GM21423 (cell line): ENCODE results near the gene MAFB.
A peak's percentile ranks its signal among the peaks of the same experiment; 100 is the strongest.

ENCODE experiments used
- ATAC-seq: cut with Tn5 transposase; IDR thresholded peaks from one replicate; pipeline ENCODE4 v1.9.1; 2021; ENCODE audit warnings: mild to moderate bottlenecking, moderate library complexity; ENCODE audit not compliant: unreplicated experiment

MAFB gene

GRCh38 chr20:40703975-40704530 is 15.0 kb upstream of the MAFB start:
- ATAC-seq: no peak

- no peak for ATAC-seq
Observed at GRCh38 chr20:40702504-40702903, 13.5 kb upstream of the MAFB start.

GRCh38 chr20:40698744-40699143 is 9.7 kb upstream of the MAFB start:
- no peak for ATAC-seq

- no peak for ATAC-seq
Observed at GRCh38 chr20:40698281-40698680, 9.2 kb upstream of the MAFB start.

DNA sequence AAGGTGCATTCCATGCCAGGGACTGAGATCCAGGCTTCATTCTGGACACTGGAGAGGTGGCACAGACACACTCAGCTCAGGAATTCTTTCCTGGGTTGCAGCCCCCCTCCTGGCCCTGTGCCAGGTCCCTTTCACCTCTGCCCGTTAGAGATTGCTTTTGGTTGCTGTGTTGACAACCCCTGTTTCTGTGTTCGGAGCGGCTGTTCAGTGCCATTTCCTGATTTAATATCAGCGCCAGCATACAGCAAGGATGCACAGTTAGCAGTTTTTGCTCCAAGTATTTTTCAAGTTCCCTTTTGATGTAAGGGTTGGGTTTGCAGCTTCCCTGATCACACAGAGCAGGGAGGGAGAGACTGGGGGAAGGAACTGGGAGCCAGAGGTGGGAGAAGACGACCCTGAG is 8.5 kb upstream of the MAFB start:
- no peak for ATAC-seq

GRCh38 chr20:40695214-40695613 is 6.2 kb upstream of the MAFB start:
- no peak for ATAC-seq

DNA sequence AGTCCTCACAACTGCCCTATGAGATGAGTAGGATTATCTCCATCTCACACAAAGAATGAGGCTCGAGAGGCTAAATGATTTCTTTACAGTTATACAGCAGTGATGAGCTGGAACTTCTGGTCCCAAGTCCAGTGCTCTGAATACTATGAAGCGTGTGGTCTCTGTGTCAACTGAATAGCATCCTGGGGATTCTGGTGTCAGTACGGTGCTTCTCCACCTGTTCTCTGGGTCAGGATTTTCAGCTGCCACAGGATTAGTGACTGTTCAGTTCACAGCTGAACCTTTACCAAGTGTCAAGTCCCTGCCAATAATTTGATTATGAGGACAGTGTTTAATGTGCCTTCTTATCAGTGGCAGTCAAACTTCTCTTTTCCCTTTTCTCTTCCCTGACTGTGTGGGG is 5.2 kb upstream of the MAFB start:
- no peak for ATAC-seq

GRCh38 chr20:40692240-40693011 is 3.4 kb upstream of the MAFB start:
- no peak for ATAC-seq

DNA sequence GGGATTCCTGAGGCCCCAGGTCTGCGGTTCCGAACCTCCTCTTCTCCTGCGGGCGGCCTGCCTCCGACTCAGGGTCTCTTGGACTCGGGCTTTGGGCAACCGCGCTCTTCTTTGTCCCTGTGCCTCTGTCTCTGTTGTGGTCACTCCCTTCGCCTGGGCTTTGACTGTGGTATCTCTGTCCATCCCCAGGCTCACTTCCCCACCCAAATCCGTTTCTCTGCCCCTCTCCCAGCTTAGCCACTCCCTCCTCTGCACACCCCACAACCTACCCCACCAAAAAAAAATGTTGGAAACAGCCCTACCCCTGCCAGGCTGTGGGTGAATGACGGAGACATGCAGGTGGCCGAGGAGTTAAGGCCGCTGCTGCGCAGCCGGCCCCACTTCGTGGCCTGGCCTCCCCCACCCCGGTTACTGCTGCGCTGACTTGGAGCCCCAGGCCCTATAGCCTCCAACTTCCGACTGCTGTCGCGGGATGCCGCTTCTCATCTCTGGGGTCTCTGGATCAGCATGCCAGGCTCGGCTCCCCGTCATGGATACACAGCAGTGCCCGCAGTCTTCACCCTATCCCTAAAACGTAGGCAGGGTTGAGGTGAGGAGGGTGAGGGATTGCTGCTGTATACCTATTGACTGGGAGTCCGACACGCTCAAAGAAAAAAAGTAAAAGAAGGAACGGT is 2.7 kb upstream of the MAFB start:
- no peak for ATAC-seq

DNA sequence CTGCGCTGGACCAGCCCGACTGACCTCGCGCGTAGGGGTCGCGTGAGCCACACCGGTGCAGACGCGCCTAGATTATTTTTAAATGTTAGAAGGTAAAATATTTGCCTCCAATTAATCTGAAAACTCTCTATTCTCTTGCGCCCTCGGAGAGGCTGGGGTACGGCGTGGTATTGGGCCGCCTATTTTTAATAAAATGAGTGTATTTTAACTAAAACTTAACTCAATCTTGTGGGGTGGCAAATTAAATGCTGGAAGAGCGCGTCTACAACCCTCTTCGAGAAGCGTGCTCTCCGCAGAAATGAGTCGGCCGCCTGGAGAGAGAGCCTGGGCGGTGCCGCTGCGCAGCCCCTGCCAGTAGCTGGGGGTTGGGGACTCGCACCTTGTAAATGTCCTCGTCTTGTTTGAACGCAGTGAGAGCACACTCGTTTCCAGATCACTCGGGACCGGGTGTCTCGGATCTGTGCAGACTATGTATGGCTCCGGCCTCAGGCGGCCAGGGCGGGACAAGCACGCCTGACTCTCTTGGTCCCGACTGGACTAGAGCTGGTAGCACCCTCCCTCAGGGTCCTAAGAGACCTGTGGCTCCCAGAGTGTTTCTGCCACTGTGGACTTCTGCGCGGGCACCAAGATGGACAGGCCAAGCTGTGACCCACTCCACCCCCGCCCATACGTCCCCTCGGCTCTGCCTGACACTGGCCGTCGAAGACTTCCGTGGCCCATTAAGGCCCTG is 2.0 kb upstream of the MAFB start:
- no peak for ATAC-seq

DNA sequence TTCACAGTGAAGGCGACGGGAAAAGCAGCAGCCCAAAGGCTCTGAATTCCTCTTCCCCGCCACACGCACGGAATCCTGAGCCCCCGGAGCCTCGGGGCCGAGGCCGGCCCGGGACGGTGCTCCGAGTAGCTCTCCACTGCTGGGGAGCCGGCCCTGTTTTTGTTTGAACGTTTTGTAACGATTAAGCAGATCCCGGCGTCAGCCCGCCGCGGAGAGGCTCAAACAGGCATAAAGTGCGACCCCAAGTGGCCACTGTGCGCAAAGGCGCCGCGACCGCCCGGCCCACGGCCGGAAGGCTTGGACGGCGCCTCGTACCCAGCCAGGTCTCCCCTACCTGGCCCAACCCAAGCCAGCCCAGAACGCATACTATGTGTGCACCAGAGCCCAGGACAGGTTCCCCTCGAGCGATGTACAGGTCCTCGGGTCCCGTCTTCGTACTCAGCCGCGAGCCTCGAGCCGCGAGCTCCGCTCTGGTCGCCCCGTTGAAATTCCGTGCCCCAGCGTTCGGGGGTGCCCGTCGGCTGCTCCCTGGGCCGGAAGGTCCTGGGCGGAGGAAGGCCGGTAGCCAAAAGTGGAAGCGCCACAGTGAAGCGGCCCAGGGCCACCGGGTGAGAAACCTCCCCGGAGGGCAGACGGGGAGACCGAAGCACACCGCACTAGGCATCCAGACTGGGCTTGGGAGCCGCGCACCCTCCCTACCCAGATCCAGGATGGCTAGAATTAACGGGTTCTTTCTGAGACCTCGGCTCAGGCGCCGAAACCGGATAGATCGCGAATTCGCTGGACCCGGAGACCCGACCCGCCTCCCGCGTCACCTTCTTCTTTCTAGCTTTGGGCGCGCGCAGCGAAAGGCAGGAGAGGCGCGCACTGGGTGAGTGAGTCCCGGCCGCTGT is 1.2 kb upstream of the MAFB start:
- ATAC-seq: peak; percentile 65

GRCh38 chr20:40688129-40689099 is 622 bp downstream of the MAFB start:
- ATAC-seq: no peak

DNA sequence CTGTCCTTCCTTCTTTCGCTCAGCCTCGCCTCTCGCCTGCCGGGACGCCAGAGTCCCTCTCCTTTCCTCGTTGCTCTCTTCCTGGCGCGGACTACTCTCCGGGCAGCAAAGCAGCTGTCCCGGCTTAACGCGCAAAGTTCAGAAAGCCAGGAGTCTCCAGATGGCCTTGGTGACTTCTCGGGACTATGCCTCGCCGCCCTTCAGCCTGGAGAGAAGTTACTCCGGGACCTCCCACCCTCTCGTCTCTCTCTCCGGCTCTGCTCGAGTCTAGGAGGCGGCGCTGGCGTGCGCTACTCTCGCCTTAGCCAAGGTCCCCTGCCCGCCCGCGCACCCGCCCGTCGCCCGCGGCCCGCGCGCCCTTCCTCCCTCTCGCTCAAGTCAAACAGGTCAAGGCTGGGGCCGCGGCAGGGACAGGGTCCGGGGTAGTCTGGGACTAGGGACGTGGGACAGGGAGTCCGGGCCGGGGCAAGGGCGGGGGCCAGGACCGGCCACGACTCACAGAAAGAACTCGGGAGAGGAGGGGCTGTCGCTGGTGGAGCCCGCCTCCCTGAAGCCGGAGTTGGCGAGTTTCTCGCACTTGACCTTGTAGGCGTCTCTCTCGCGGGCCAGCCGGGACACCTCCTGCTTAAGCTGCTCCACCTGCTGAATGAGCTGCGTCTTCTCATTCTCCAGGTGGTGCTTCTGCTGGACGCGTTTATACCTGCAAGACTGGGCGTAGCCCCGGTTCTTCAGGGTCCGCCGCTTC is 1.5 kb downstream of the MAFB start:
- no peak for ATAC-seq

DNA sequence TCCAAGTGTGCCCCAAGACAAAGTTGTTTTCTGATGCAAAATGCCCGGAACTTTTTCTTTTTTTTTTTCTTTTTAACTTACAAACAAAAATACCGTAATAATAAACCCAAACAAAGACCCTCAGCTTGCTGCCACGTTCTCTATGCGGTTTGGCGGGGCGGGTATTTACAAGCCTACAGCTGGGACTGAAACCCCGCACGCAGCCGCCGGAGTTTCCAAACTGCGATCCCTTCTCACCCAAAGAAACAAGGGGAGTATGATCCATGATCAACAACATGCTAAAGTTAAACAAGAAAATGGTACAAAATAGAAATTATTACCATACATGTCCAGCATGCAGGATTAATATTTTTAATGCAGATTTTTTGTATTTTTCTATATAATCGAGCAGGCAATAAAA is 2.1 kb downstream of the MAFB start:
- ATAC-seq: no peak

DNA sequence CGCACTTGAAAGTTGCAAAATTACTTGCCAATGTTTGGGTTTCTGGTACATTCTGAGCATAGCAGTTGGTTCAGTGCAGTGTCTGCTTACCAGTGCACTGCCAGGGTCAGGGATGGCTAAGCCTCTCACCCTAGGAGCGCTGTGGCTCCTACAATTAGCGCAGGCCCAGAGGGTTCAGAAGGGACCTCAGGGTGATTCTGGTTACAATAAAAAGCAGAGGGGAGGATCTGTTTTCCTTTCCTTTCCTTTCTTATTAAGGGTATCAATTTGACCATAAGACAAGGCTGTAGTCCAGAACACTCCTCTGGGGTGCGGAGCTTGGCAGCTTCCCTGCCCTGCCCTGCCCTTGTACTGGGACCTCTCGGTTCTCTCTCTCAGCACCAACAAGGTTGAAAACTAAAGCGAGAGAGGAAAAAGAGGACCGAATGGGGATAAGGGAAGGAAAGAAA is 2.6 kb downstream of the MAFB start:
- no peak for ATAC-seq

DNA sequence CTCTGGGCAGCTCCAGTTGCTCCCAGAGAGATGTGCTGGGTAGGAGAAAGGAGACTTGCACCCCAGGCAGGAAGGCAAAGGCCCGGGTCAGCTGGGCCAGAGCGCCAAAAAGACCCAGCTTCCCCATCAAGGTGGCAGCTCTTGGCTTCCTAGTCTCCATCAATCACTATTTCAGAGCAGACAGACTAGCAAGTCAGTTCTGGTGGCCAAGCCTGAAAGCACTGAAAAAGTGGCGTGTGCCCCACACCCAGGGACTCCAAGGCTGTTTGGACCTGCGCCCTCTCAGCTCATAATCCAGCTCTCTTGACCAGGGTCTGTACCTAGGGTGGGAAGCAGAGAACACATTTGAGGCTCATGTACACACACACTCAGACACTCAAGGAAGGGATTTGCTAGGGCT is 3.7 kb downstream of the MAFB start:
- ATAC-seq: no peak

DNA sequence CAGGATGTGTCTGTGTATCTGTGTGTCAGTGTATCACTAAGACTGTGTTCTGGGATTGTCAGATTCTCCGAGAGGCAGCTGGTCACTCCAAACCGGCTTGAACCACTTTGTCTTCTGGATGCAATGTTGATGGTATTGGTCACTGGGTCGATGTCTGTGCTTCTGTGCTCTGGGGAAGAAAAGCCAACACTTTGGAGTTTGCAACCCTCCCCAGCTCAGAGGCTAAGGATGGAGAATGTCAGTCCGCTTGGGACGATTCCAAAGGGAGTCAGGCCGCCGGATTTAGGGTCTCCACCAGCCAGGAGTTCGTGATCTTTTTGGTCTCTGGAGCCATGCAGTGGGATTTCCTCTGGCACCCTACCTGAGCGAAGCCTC is 5.2 kb downstream of the MAFB start:
- no peak for ATAC-seq

DNA sequence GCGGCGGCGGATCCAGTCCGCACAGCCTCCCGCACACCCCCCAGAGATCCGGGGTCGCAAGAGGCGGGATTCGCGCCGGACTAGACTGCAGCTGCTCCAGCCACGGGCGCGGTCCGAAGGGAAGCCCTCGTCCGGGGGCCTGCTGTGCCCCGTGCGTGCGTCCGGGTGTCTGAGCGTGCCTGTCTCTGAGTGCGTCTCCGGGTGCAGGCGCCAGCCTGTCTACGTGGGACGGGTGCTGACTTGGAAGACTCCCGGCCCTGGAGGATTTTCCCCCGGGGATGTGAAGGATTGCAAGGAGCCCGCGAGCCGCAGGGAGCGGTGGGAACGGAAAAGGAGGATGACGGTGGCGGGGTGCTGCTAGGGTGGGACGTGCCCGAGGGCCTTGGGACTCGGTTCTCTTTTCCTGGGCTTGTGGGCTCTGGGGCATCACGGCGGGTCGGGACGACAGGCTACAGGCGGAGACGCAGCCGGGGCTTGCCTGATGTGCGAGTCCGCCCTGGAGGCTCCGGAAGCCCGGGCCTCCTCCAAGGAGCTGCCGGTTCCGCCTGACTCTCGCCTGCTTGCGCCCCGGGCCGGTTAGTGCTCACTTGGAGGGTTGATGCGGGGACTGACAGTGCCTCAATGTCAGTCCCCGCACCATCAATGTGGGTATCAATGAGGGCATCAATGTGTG is 5.7 kb downstream of the MAFB start:
- no peak for ATAC-seq
